GM12878 (cell line): Measurements from ENCODE around the gene NKX6-1.

Experiments
- HCFC1 ChIP-seq: fragments of 150-350 bp; IDR thresholded peaks from 2 replicates; pipeline ENCODE4 v1.6.1; 2014; ENCODE audit warnings: low read length
- KDM1A ChIP-seq: fragments of 200-600 bp; sonication (generic); IDR thresholded peaks from 2 replicates; pipeline ENCODE4 v1.6.1; 2016; ENCODE audit warnings: borderline replicate concordance
- MYC ChIP-seq: IDR thresholded peaks from 2 replicates; pipeline ENCODE4 v1.6.1; 2011; ENCODE audit warnings: mild to moderate bottlenecking, low read length, moderate library complexity, inconsistent platforms; ENCODE audit not compliant: insufficient read depth, insufficient replicate concordance, insufficient read length, severe bottlenecking
- SIN3A ChIP-seq: IDR thresholded peaks from 2 replicates; pipeline ENCODE4 v1.6.1; 2012; ENCODE audit warnings: low read depth, low read length, improper control_type of control experiment
- SRF ChIP-seq, 2 experiments: IDR thresholded peaks; 2 replicates each; pipeline ENCODE4 v1.6.1; 2011; ENCODE audit warnings: low read depth in 2 of 2, low read length in 2 of 2, mild to moderate bottlenecking in 1 of 2, moderate library complexity in 1 of 2
- ZNF384 ChIP-seq: IDR thresholded peaks from 2 replicates; pipeline ENCODE4 v1.6.1; 2012; ENCODE audit warnings: low read depth, mild to moderate bottlenecking, low read length, improper control_type of control experiment, borderline replicate concordance
- TF ChIP-seq, protein P1 (sequence below), 3 experiments: IDR thresholded peaks in 2 of 3; conservative IDR thresholded peaks in 1 of 3; 2 replicates each; pipeline ENCODE4 v1.5.1; 2011; ENCODE audit warnings: low read depth in 3 of 3, low read length in 3 of 3, mild to moderate bottlenecking in 3 of 3, control low read depth in 2 of 3, moderate library complexity in 2 of 3, inconsistent platforms in 1 of 3, mixed read lengths in 1 of 3; ENCODE audit not compliant: control insufficient read depth in 2 of 3, insufficient read depth in 1 of 3; ENCODE audit errors: extremely low read depth in 1 of 3
- TF ChIP-seq, protein P2 (sequence below): IDR thresholded peaks from 2 replicates; pipeline ENCODE4 v1.6.1; 2011; ENCODE audit warnings: low read depth, low read length, improper control_type of control experiment, borderline replicate concordance
- TF ChIP-seq, protein P3 (sequence below): fragments of 450-650 bp; IDR thresholded peaks from 2 replicates; pipeline ENCODE4 v1.6.1; 2014; ENCODE audit warnings: mild to moderate bottlenecking
- TF ChIP-seq, protein P4 (sequence below): fragments of 450-650 bp; formaldehyde crosslinking; IDR thresholded peaks from 2 replicates; pipeline ENCODE4 v1.4.0; 2020; ENCODE audit warnings: mild to moderate bottlenecking, moderate library complexity

DNA sequence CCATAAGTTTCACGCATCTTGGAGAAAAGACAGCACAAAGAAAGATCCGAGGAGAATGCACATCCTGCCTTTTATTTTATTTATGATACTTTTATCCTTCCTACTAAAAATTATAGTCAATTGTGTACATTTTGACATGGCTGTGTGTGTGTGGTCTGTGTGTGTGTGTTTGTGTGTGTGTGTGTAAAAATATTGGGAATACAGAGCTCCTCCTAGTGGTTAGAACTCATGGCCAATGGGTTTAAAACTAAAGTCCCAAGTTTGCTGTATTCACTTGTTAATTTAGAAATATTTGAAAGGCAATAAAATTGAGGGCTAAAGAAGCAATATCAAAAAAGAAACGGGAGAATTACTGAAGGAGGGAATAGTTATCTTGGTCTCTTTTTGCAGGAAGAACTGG lies 47.5 kb downstream of the NKX6-1 start:
- TF ChIP-seq HCFC1 (no peak), SIN3A (no peak), SRF (IDR thresholded peaks at IDR 0.05; ENCODE audit: low read depth in 2 of 2, low read length in 2 of 2) (no peak), KDM1A (no peak), ZNF384 (no peak), MYC (no peak)
- TF ChIP-seq, protein P1, sequence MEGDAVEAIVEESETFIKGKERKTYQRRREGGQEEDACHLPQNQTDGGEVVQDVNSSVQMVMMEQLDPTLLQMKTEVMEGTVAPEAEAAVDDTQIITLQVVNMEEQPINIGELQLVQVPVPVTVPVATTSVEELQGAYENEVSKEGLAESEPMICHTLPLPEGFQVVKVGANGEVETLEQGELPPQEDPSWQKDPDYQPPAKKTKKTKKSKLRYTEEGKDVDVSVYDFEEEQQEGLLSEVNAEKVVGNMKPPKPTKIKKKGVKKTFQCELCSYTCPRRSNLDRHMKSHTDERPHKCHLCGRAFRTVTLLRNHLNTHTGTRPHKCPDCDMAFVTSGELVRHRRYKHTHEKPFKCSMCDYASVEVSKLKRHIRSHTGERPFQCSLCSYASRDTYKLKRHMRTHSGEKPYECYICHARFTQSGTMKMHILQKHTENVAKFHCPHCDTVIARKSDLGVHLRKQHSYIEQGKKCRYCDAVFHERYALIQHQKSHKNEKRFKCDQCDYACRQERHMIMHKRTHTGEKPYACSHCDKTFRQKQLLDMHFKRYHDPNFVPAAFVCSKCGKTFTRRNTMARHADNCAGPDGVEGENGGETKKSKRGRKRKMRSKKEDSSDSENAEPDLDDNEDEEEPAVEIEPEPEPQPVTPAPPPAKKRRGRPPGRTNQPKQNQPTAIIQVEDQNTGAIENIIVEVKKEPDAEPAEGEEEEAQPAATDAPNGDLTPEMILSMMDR (IDR thresholded peaks at IDR 0.05 in 2 of 3, conservative IDR thresholded peaks at IDR 0.05 in 1 of 3; ENCODE audit: control insufficient read depth in 2 of 3, extremely low read depth in 1 of 3, insufficient read depth in 1 of 3, low read depth in 3 of 3, low read length in 3 of 3) = peak in 2 of 3 experiments; percentile 24 to 28; a peak in 2 of 6 replicates
- TF ChIP-seq, protein P2, sequence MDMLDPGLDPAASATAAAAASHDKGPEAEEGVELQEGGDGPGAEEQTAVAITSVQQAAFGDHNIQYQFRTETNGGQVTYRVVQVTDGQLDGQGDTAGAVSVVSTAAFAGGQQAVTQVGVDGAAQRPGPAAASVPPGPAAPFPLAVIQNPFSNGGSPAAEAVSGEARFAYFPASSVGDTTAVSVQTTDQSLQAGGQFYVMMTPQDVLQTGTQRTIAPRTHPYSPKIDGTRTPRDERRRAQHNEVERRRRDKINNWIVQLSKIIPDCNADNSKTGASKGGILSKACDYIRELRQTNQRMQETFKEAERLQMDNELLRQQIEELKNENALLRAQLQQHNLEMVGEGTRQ = no peak
- TF ChIP-seq, protein P3, sequence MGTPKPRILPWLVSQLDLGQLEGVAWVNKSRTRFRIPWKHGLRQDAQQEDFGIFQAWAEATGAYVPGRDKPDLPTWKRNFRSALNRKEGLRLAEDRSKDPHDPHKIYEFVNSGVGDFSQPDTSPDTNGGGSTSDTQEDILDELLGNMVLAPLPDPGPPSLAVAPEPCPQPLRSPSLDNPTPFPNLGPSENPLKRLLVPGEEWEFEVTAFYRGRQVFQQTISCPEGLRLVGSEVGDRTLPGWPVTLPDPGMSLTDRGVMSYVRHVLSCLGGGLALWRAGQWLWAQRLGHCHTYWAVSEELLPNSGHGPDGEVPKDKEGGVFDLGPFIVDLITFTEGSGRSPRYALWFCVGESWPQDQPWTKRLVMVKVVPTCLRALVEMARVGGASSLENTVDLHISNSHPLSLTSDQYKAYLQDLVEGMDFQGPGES = no peak
- TF ChIP-seq, protein P4, sequence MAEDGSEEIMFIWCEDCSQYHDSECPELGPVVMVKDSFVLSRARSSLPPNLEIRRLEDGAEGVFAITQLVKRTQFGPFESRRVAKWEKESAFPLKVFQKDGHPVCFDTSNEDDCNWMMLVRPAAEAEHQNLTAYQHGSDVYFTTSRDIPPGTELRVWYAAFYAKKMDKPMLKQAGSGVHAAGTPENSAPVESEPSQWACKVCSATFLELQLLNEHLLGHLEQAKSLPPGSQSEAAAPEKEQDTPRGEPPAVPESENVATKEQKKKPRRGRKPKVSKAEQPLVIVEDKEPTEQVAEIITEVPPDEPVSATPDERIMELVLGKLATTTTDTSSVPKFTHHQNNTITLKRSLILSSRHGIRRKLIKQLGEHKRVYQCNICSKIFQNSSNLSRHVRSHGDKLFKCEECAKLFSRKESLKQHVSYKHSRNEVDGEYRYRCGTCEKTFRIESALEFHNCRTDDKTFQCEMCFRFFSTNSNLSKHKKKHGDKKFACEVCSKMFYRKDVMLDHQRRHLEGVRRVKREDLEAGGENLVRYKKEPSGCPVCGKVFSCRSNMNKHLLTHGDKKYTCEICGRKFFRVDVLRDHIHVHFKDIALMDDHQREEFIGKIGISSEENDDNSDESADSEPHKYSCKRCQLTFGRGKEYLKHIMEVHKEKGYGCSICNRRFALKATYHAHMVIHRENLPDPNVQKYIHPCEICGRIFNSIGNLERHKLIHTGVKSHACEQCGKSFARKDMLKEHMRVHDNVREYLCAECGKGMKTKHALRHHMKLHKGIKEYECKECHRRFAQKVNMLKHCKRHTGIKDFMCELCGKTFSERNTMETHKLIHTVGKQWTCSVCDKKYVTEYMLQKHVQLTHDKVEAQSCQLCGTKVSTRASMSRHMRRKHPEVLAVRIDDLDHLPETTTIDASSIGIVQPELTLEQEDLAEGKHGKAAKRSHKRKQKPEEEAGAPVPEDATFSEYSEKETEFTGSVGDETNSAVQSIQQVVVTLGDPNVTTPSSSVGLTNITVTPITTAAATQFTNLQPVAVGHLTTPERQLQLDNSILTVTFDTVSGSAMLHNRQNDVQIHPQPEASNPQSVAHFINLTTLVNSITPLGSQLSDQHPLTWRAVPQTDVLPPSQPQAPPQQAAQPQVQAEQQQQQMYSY (CRISPR knock-in tag) = no peak
